Inferior parietal cortex (tissue), 1 donor: ENCODE measurements around the gene DACH2.
"Not testable (repeated sequence)": the region's sequence is repeated elsewhere in the genome, so short reads cannot be mapped to it uniquely, and the experiment has no call there.

Source experiments
- DNase-seq: peaks from one replicate; pipeline ENCODE4 v3.0.0-alpha.2; 2016; ENCODE audit errors: extremely low spot score

The DACH2 gene

DNA sequence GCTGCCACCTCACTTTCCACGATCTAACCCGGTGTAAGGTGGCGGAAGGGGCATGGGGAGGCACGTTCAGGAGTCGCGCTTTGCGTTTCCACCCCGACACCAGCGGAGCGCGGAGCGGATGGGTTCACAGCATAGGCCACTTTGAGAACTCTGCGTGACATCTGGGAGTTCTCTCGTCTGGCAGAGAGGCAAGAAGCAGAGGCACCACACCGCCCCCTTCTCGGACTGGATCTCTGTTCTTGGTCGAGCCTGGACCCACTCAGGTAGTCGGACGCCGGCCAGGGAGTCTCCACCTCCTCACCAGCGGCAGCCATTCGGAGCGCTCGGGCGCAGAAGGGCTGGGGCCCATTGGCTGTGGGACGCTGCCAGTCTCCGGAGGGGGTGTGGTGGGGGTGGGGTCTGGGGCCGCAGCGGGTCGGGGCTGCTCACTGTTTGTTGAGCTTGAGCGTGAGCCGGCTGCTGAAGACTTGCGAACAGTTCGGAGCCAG lies at the start of gene DACH2:
TSS of gene DACH2 (plus strand) at position 428 of the 488 bp plus-strand sequence.
- DNase-seq = peak; percentile 26

DNA sequence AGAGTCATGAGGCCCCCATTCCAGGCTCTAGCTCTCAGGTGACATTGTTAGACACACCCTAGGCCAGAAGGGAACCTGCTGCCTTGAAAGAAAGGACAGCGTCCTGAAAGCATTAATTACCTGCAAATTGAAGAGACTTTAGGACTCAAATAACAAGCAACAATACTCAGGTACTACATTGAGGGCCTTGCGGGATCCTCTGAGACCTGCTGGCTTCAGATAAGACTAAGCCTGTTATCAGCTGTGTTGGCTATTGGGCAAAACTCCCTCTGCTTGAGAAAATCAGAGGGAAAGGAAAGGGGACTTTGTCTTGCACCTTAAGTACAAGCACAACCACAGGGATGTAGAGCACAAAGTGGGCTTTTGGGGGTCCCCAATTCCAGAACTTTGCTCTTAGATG lies 45.9 kb upstream of the DACH2 start:
- no peak for DNase-seq

DNA sequence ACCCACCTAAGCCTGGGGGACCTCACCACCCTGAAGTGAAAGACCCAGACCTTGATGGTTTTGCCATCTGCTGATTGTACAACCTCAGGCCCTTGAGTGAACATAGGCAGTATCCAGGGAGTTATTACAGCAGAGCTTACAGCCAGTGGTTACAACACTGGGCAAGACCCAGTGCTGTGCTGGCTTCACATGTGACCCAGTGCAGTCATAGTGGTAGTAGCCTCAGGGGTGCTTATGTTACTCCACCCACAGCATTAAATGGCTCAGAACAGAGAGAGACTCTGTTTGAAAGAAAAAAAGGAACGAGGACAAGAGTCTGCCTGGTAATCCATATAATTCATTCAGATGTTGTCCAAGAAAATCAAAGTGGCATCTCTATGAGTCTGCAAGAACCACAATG lies 45.2 kb upstream of the DACH2 start:
- DNase-seq = no peak

DNA sequence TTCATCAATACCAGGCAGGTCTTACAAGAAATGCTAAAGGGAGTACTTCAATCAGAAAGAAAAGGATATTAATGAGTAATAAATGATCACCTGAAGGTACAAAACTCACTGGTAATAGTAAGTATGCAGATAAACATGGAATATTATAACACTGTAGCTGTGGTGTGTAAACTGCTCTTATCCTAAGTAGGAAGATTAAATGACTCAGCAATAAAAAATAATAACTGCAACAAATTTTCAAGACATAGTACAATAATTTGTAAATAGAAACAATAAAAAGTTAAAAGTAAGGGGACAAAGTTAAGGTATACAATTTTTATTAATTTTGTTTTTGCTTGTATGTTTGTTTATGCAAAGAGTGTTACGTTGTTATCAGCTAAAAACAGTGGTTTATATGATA lies 43.7 kb upstream of the DACH2 start:
- no peak for DNase-seq

DNA sequence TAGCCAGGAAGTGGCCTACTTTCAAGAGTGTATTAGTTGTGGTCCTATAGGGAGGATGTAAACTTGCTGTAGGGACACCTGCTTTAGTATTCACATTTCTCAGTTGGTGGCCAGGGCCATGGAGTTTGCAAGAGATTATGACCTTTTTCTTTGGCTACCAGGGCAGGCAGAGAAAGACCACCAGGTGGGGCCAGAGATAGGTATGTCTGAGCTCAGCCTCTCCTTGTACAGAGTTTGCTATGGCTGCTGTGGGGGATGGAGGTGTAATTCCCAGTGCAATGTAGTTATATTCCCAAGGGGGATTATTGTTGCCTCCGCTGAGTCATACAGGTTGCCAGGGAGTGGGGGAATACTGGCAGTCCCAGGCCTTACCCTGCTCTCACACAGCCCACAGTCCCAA lies 26.3 kb upstream of the DACH2 start:
- DNase-seq = no peak

DNA sequence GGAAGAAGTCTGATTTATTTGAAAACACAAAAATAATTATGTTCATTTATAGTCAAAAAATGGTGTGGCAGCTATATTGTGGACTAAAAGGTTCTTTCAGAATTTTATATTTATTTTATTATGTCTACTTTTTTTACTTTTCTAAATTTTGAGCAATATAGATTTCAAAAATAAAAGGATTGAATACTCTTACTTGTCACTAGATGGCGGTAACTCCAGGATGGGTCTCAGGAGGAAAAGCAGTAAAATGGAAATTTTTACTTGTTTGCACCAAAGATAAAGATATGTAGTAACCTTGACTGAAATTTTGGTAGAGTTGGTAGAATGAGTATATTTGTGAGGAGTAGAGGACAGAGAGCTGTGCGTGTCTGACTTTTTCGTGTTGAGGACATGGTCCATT lies 14.5 kb upstream of the DACH2 start:
- DNase-seq = no peak

DNA sequence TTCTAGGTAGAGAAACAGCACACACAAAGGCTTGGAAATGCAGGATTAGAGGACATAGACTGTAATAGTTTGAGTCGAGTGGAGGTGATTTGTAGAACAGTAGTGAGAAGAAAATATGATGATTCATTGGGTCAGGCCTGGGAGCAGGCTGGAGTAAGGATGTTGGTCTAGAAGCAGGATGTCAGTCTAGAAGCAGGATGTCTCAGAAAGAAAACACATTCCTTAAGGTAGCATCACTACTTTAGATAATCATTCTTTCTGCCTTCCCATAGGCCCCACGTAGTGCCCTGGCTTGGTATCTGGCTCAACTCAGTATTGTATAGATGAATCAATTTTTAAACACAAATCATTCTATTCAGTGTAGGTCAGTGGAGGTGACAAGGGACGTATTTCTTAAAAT lies 11.2 kb upstream of the DACH2 start:
- DNase-seq = no peak

- DNase-seq = no peak
These were observed 6.5 kb upstream of the DACH2 start for GRCh38 chrX:86141786-86142185.

- no peak for DNase-seq
These were observed 2.1 kb upstream of the DACH2 start for GRCh38 chrX:86146102-86146501.

DNA sequence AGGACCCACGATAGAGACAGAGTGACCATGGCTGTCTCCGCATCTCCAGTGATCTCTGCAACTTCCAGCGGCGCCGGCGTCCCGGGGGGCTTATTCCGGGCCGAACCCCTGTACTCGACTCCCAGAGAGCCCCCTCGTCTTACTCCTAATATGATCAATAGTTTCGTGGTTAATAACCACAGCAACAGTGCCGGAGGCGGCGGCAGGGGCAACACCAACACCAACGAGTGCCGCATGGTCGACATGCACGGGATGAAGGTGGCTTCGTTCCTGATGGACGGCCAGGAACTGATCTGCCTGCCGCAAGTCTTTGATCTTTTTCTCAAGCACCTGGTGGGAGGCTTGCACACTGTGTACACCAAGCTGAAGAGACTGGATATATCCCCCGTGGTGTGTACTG lies 343 bp downstream of the DACH2 start:
- no peak for DNase-seq

- DNase-seq = no peak
These were observed 868 bp downstream of the DACH2 start for GRCh38 chrX:86149119-86149518.

DNA sequence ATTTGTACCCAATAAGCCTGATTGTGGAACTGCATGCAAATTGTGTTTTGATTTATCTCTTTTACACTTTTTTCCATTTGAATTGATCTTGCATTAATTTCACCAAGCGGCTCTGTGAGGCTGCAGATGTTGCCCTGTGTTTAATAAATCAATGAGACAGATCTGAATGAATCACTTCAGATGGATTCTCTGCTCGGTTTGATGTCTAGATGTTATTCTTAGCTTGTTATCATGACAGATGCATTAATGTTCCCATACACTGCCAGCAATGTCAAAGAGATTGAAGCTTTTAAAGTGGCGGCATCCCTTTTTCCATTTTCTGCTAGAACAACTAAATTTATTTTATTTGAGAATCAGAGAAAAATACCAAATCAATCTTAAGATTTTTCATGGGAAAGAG lies 6.3 kb downstream of the DACH2 start:
- no peak for DNase-seq

DNA sequence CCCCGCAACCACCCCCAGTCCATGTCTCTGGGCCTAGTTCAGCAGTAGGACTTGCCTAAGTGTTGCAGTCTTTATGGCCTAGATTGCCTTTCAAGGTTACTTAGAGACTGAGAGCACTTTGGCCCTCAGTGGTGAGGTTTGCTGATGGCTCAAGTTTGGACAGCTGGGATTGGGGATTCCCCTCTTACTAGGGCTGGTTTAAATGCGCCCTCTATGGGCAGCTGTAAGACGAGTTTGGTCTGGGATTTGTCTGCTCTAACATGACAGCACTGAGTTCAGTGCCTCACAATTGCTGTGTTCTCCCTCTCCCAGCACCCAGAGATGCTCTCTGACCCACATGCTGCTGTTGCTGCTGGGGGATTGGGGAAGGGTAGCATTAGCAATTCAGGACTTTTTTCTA lies 23.1 kb downstream of the DACH2 start:
- DNase-seq = no peak

DNA sequence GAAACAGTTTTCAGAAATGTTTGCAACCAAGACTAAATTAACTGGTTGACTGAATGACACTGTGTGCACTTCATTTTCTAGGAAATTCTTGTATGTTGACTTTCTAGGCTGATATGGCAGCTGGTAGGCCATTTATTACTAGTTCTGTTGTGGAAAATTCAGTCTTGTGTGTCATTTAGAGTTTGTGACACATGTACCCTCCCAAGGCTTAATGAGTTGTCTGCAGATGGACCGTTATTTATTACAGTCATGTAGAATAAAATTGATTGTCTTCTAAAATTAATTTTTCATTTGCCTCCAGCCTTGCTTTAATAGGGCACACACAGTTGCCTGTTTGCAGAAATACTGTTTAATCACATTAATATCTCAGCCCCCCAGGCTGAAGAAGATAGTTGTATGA lies 30.7 kb downstream of the DACH2 start:
- no peak for DNase-seq

DNA sequence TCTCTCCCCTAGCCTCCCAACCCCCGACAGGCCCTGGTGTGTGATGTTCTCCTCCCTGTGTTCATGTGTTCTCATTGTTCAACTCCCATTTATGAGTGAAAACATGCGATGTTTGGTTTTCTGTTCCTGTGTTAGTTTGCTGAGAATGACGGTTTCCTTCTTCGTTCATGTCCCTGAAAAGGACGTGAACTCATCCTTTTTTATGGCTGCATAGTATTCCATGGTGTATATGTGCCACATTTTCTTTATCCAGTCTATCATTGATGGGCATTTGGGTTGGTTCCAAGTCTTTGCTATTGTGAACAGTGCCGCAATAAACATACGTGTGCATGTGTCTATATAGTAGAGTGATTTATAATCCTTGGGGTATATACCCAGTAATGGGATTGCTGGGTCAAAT lies 33.1 kb downstream of the DACH2 start:
- DNase-seq = not testable (repeated sequence)

DNA sequence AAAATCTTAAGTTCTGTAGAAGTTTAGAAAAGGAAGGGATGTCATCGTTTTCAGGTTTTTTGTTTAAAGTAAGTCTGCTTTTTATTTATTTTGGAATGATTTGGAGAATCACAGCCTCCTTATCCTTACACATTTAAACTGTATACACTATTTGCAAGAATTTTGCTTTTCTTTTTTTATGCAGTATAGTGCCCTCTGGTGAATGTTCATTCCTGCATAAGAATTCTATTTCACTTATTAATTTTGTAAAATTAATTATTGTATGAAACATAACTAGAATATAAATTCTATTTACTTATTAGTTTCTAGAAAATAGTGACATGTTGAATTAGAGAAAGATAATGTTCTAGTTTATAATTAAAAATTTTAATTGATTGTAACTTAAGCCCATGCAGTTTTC lies 44.6 kb downstream of the DACH2 start:
- no peak for DNase-seq

DNA sequence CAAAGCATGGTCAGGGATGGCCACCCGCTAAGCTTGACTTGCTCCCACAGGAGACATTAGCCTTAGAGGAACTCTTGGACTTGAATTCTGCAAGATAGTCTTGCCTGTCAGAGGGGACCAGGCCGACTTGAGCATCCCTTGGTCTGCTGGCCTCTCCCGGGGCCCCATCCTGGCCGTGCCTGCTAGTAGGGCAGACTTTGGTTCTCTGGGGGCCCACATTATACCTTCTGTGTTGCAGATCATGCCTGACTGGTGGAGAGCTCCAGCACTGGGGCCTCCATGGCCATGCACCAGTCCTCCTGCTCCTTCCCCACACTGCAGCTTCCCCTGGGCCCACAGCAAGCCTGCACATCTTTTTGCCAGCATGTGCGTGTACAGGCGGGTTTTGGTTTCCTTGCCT lies 46.5 kb downstream of the DACH2 start:
- no peak for DNase-seq

GRCh38 chrX:86195343-86195742 lies 47.1 kb downstream of the DACH2 start:
- DNase-seq = no peak

DNA sequence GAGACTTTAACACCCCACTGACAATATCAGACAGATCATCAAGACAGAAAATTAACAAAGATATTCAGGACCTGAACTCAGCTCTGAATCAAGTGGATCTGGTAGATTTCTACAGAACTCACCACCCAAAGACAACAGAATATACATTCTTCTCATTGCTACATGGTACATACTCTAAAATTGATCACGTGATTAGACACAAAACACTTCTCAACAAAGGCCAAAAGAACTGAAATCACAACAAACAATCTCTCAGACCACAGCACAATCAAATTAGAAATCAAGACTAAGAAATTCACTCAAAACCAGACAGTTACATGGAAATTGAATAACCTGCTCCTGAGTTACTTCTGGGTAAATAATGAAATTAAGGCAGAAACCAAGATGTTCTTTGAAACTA lies 49.6 kb downstream of the DACH2 start:
- no peak for DNase-seq

DNA sequence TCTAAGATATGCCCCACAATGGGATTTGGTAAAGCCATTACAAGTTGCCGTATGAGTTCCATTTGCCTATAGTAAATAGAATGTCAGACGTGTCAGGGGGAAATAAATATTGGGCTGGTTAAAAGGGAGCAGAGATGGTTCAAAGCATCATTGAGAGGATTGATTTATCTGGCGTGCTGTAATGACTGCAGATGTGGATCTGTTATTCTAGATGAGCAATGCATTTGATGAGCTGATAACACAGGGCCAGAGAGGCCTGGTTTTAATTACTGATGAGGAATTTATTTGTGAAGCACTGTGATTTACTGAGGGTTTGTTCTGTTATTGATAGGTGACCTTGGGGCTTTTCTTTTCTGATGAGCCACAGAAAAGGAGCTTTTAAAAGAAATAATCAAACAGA lies 62.5 kb downstream of the DACH2 start:
- no peak for DNase-seq

- no peak for DNase-seq
These were observed 67.0 kb downstream of the DACH2 start for GRCh38 chrX:86215260-86215659.

DNA sequence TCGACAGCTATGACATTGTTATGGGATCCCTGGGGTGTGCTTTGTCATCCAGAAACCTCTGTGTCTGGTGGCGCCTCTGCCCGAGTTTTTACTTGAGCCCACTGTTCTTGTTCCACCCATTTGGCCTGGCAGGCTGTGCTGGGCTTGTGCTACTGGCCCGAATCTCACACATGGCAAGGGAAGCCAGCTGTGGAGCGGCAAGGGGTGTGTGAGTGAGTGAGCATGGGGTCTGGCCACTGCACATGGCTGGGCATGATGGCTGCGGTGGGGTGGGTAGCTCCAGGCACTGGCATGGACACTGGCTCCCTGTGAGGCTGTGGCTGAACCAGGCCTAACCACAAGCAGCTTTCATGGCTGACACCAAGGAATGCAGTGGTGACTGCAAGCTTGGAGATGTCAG lies 89.2 kb downstream of the DACH2 start:
- no peak for DNase-seq

- no peak for DNase-seq
These were observed 93.3 kb downstream of the DACH2 start for GRCh38 chrX:86241547-86241946.

GRCh38 chrX:86263526-86263925 lies 115.3 kb downstream of the DACH2 start:
- DNase-seq = no peak

DNA sequence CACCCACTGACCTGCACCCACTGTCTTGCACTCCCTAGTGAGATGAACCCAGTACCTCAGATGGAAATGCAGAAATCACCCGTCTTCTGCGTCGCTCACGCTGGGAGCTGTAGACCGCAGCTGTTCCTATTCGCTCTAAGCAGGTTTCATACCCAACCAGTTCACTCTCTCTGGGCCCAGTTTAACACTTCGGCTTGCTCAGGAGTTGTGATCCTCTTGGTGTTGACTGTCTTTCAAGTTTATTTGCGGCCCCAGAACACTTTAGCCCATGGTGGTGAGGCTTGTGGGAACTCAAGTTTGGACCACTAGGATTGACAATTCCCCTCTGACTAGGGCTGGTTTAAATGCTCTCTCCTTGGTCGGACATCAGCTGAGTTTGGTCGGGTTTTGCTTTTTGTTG lies 147.0 kb downstream of the DACH2 start:
- no peak for DNase-seq
